Gastroesophageal sphincter (tissue), 4 donors: Measurements from ENCODE around the gene RTCA. TPM values are rescaled to one million over a fixed set of nuclear protein-coding genes. Genes with fewer than 3 reads are reported as not detected.

Experiments used
- ATAC-seq: fragments of 150-250 bp; one replicate; pipeline ENCODE4 v1.9.1; 2016; ENCODE audit warnings: mild to moderate bottlenecking, moderate library complexity
- H3K27ac ChIP-seq, 4 donors: fragments of 200-600 bp; sonication (generic) in 3 of 4; 1 replicate in 3 of 4; 2 replicates in 1 of 4; pipeline ENCODE4 v1.5.1; 2016 to 2019
- H3K27me3 ChIP-seq: fragments of 200-600 bp; sonication (generic); one replicate; pipeline ENCODE4 v1.5.1; 2019
- H3K36me3 ChIP-seq, 2 donors: fragments of 200-600 bp; sonication (generic); one replicate each; pipeline ENCODE4 v1.5.1; 2019; ENCODE audit warnings: control low read depth in 1 of 2
- H3K4me1 ChIP-seq, 3 donors: fragments of 200-600 bp; sonication (generic); 1 replicate in 2 of 3; 2 replicates in 1 of 3; pipeline ENCODE4 v1.5.1; 2016 to 2019; ENCODE audit warnings: control low read depth in 2 of 3
- H3K4me3 ChIP-seq, 2 donors: fragments of 200-600 bp; sonication (generic); one replicate each; pipeline ENCODE4 v1.5.1; 2019; ENCODE audit warnings: mild to moderate bottlenecking in 1 of 2, moderate library complexity in 1 of 2
- H3K9me3 ChIP-seq, 3 donors: fragments of 200-600 bp; sonication (generic); one replicate each; pipeline ENCODE4 v1.5.1; 2017 to 2019; ENCODE audit warnings: control low read depth in 2 of 3
- CTCF ChIP-seq, 4 experiments: fragments of 200-600 bp in 2 of 4; fragments of 450-650 bp in 2 of 4; sonication (generic) in 1 of 4; IDR thresholded peaks; one replicate each; pipeline ENCODE4 v1.5.1; 2017 to 2019; ENCODE audit warnings: antibody characterized with exemption in 4 of 4, mild to moderate bottlenecking in 2 of 4, moderate library complexity in 2 of 4
- EP300 ChIP-seq: sonication (generic); formaldehyde crosslinking; IDR thresholded peaks from one replicate; pipeline ENCODE4 v1.6.1; 2017; ENCODE audit warnings: antibody characterized with exemption, mild to moderate bottlenecking
- POLR2A ChIP-seq, 2 donors: fragments of 450-650 bp; IDR thresholded peaks; one replicate each; pipeline ENCODE4 v1.6.1; 2017; ENCODE audit warnings: antibody characterized with exemption in 2 of 2, mild to moderate bottlenecking in 2 of 2, moderate library complexity in 1 of 2
- POLR2AphosphoS5 ChIP-seq: sonication (generic); formaldehyde crosslinking; IDR thresholded peaks from one replicate; pipeline ENCODE4 v1.6.1; 2017; ENCODE audit warnings: antibody characterized with exemption
- WGBS, 2 donors: methylation state at CpG; one replicate each; pipeline ENCODE4 v1.1.5; 2018; ENCODE audit warnings: low coverage in 1 of 2; 5-methylcytosine and 5-hydroxymethylcytosine counted together
- total RNA-seq, 4 donors: library from RNA; depleted of rRNA; stranded (reverse); fragments of >200 nt; gene quantifications; one replicate each; pipeline ENCODE4 v1.1.0, GENCODE V29; 2016

Gene RTCA
- total RNA-seq, 4 donors from 2014 or later: 13.2 to 27.1 (median 17.7) TPM

DNA sequence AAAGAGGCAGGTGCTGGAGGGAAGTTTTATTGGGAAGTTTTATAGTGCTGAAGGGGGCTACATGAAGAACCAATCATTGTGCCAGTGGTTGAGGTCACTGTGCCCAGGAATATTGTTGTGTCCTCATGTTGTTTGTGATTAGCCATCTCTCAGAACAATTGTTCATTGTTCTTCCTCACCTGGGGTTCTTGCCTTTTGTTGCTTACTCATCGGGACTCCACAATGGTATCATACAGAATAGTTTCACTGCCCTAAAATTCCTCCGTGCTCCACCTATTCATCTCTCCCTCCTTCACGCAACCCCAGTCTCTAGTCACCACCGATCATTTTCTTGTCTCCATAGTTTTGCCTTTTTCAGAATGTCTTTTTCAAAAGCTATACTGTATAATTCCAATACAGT is 47.4 kb downstream of the RTCA start:
- Histone ChIP-seq H3K4me3 (no peak overlapping the region), H3K4me1 (no peaks in the 10 kb centered on the region), H3K27me3 (no peaks in the 10 kb centered on the region), H3K27ac (no peak overlapping the region), H3K36me3 (no peaks in the 10 kb centered on the region), H3K9me3 (peaks cover 0 to 11% (median 0%) of the 10 kb centered on the region in 3 donors)
- TF ChIP-seq CTCF (IDR thresholded peaks at IDR 0.05) (no peak), POLR2AphosphoS5 (no peak), EP300 (no peak), POLR2A (IDR thresholded peaks at IDR 0.05) (no peak)
- 90 to 93% methylated on average over 4 of the region's 4 CpGs for WGBS, 2 donors
- no peak for ATAC-seq

GRCh38 chr1:100316622-100317021 is 50.6 kb downstream of the RTCA start:
- H3K27ac ChIP-seq: no peak overlapping the region
- no peak overlapping the region for H3K4me3 ChIP-seq
- H3K4me1 ChIP-seq: no peaks in the 10 kb centered on the region
- no peaks in the 10 kb centered on the region for H3K36me3 ChIP-seq
- TF ChIP-seq POLR2AphosphoS5 (no peak), CTCF (IDR thresholded peaks at IDR 0.05) (no peak), EP300 (no peak), POLR2A (IDR thresholded peaks at IDR 0.05) (no peak)
- H3K27me3 ChIP-seq: no peaks in the 10 kb centered on the region
- H3K9me3 ChIP-seq: peaks cover 0 to 29% (median 0%) of the 10 kb centered on the region in 3 donors
- ATAC-seq: no peak

GRCh38 chr1:100320311-100321099 is 54.5 kb downstream of the RTCA start:
- Histone ChIP-seq H3K9me3 (peaks cover 0 to 27% (median 0%) of the 10 kb centered on the region in 3 donors), H3K27me3 (no peaks in the 10 kb centered on the region), H3K4me3 (no peak overlapping the region), H3K36me3 (no peaks in the 10 kb centered on the region), H3K27ac (no peak overlapping the region), H3K4me1 (peaks cover 0 to 3% (median 0%) of the 10 kb centered on the region in 3 donors)
- 84% methylated on average over 2 of the region's 2 CpGs; no CpG with 5 or more reads in 1 of the 2 donors for WGBS, 2 donors
- no peak for ATAC-seq
- TF ChIP-seq POLR2A (IDR thresholded peaks at IDR 0.05) (no peak), POLR2AphosphoS5 (no peak), EP300 (no peak), CTCF (IDR thresholded peaks at IDR 0.05) (no peak)

GRCh38 chr1:100321100-100321493 is 55.1 kb downstream of the RTCA start:
- H3K4me1 ChIP-seq: peaks cover 0 to 3% (median 0%) of the 10 kb centered on the region in 3 donors
- 88 to 90% methylated on average over 6 to 7 of the region's 7 CpGs for WGBS, 2 donors
- peaks cover 0 to 21% (median 0%) of the 10 kb centered on the region in 3 donors for H3K9me3 ChIP-seq
- no peaks in the 10 kb centered on the region for H3K36me3 ChIP-seq
- H3K27me3 ChIP-seq: no peaks in the 10 kb centered on the region
- H3K4me3 ChIP-seq: no peak overlapping the region
- H3K27ac ChIP-seq: no peak overlapping the region
- TF ChIP-seq POLR2AphosphoS5 (no peak), POLR2A (IDR thresholded peaks at IDR 0.05) (no peak), EP300 (no peak), CTCF (IDR thresholded peaks at IDR 0.05) (no peak)
- no peak for ATAC-seq

- WGBS, 2 donors: 80 to 92% methylated on average over 3 to 7 of the region's 8 CpGs
- Histone ChIP-seq H3K9me3 (peaks cover 0 to 18% (median 0%) of the 10 kb centered on the region in 3 donors), H3K4me3 (no peak overlapping the region), H3K27me3 (no peaks in the 10 kb centered on the region), H3K36me3 (no peaks in the 10 kb centered on the region), H3K4me1 (peaks cover 0 to 3% (median 0%) of the 10 kb centered on the region in 3 donors), H3K27ac (no peak overlapping the region)
- TF ChIP-seq CTCF (IDR thresholded peaks at IDR 0.05): no peak
- no peak for TF ChIP-seq POLR2A (IDR thresholded peaks at IDR 0.05)
- TF ChIP-seq POLR2AphosphoS5: no peak
- no peak for TF ChIP-seq EP300
- no peak for ATAC-seq
Observed at GRCh38 chr1:100321506-100321905, 55.5 kb downstream of the RTCA start.
